SK-N-MC (cell line): ENCODE results near the gene ERVK3-1.

Source experiments
- EZH2 ChIP-seq: fragments of 200-600 bp; sonication (generic); IDR thresholded peaks from one replicate; pipeline ENCODE4 v1.6.1; 2017; ENCODE audit warnings: antibody characterized with exemption
- POLR2AphosphoS5 ChIP-seq: IDR thresholded peaks from 2 replicates; pipeline ENCODE4 v1.6.1; 2012; ENCODE audit warnings: mild to moderate bottlenecking, low read depth, low read length, borderline replicate concordance

DNA sequence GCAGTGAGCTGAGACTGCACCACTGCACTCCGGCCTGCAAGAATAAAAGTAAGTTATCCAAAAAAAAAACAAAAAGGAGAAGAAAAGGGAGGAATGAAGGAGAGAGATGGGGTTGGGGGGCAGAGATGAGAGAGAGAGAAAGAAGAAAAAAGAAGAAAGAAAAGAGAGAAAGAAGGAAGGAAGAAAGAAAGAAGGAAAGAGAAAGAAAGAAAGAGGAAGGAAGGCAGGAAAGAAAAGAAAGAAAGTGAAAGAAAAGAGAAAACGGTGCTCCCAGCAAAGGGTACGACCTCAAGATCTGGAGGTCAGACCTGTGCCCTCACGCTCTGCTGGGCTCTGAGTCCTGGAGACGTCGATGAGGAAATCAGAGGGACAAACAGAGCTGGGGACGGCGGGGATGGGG lies 44.4 kb downstream of the ERVK3-1 start:
- TF ChIP-seq EZH2 (no peak), POLR2AphosphoS5 (no peak)
